ENCODE results near the gene TRPC4AP. TPM values are rescaled to one million over a fixed set of nuclear protein-coding genes. Genes with fewer than 3 reads are reported as not detected.

Gene TRPC4AP
- total RNA-seq, 1 donor from 2014 or later: 30.3 TPM

GRCh38 chr20:35042268-35042667, 50.3 kb downstream of the TRPC4AP start:
- H3K36me3 ChIP-seq (ENCODE audit: control insufficient read depth, insufficient read depth, low read length): peaks cover 7% of the 10 kb centered on the region
- no peak overlapping the region for H3K4me3 ChIP-seq (ENCODE audit: low read depth, low read length)
- H3K27me3 ChIP-seq (ENCODE audit: control insufficient read depth, insufficient read depth, low read length): no peaks in the 10 kb centered on the region
- FAIRE-seq: no peak
- DNase-seq (ENCODE audit: low read depth): no peak
- no peak for TF ChIP-seq CTCF (IDR thresholded peaks at IDR 0.05; ENCODE audit: insufficient read depth, low read length, severe bottlenecking)

GRCh38 chr20:35040646-35041045, 52.0 kb downstream of the TRPC4AP start:
- no peak for TF ChIP-seq CTCF (IDR thresholded peaks at IDR 0.05; ENCODE audit: insufficient read depth, low read length, severe bottlenecking)
- Histone ChIP-seq H3K27me3 (ENCODE audit: control insufficient read depth, insufficient read depth, low read length) (no peaks in the 10 kb centered on the region), H3K36me3 (ENCODE audit: control insufficient read depth, insufficient read depth, low read length) (peaks cover 6% of the 10 kb centered on the region), H3K4me3 (ENCODE audit: low read depth, low read length) (no peak overlapping the region)
- DNase-seq (ENCODE audit: low read depth) (no peak), FAIRE-seq (no peak)

GRCh38 chr20:35039846-35040489, 52.6 kb downstream of the TRPC4AP start:
- no peaks in the 10 kb centered on the region for H3K27me3 ChIP-seq (ENCODE audit: control insufficient read depth, insufficient read depth, low read length)
- DNase-seq (ENCODE audit: low read depth) (no peak), FAIRE-seq (no peak)
- no peak overlapping the region for H3K4me3 ChIP-seq (ENCODE audit: low read depth, low read length)
- TF ChIP-seq CTCF (IDR thresholded peaks at IDR 0.05; ENCODE audit: insufficient read depth, low read length, severe bottlenecking): no peak
- H3K36me3 ChIP-seq (ENCODE audit: control insufficient read depth, insufficient read depth, low read length): peaks cover 7% of the 10 kb centered on the region

GRCh38 chr20:35039146-35039545, 53.5 kb downstream of the TRPC4AP start:
- peak; percentile 86 for DNase-seq (ENCODE audit: low read depth)
- peaks cover 12% of the 10 kb centered on the region for H3K36me3 ChIP-seq (ENCODE audit: control insufficient read depth, insufficient read depth, low read length)
- FAIRE-seq: no peak

GRCh38 chr20:35034145-35034544, 58.5 kb downstream of the TRPC4AP start:
- H3K27me3 ChIP-seq (ENCODE audit: control insufficient read depth, insufficient read depth, low read length): no peaks in the 10 kb centered on the region
- no peak for TF ChIP-seq CTCF (IDR thresholded peaks at IDR 0.05; ENCODE audit: insufficient read depth, low read length, severe bottlenecking)
- no peak overlapping the region for H3K4me3 ChIP-seq (ENCODE audit: low read depth, low read length)
- DNase-seq (ENCODE audit: low read depth) (no peak), FAIRE-seq (no peak)
- peaks cover 14% of the 10 kb centered on the region for H3K36me3 ChIP-seq (ENCODE audit: control insufficient read depth, insufficient read depth, low read length)

More at GRCh38 chr20:35039146-35039545, 53.5 kb downstream of the TRPC4AP start:
- no peaks in the 10 kb centered on the region for H3K27me3 ChIP-seq (ENCODE audit: control insufficient read depth, insufficient read depth, low read length)
- no peak for TF ChIP-seq CTCF (IDR thresholded peaks at IDR 0.05; ENCODE audit: insufficient read depth, low read length, severe bottlenecking)
- H3K4me3 ChIP-seq (ENCODE audit: low read depth, low read length): no peak overlapping the region

- H3K36me3 ChIP-seq (ENCODE audit: control insufficient read depth, insufficient read depth, low read length): peaks cover 12% of the 10 kb centered on the region
- H3K27me3 ChIP-seq (ENCODE audit: control insufficient read depth, insufficient read depth, low read length): no peaks in the 10 kb centered on the region
- DNase-seq (ENCODE audit: low read depth) (no peak), FAIRE-seq (no peak)
- no peak for TF ChIP-seq CTCF (IDR thresholded peaks at IDR 0.05; ENCODE audit: insufficient read depth, low read length, severe bottlenecking)
- H3K4me3 ChIP-seq (ENCODE audit: low read depth, low read length): no peak overlapping the region
These were observed 62.5 kb downstream of the TRPC4AP start for GRCh38 chr20:35030136-35030535.
